OCI-LY1 (cell line): ENCODE measurements around the gene CCND1.
"Not testable (repeated sequence)": the region's sequence is repeated elsewhere in the genome, so short reads cannot be mapped to it uniquely, and the experiment has no call there.

ENCODE experiments used
- CTCF ChIP-seq: fragments of 200-600 bp; sonication (generic), shearing (Covaris generic); IDR thresholded peaks from 2 replicates; pipeline ENCODE4 v1.5.1; 2017; ENCODE audit warnings: mild to moderate bottlenecking, antibody characterized with exemption, low read length, moderate library complexity, mixed read lengths
- EZH2 ChIP-seq: fragments of 200-600 bp; sonication (generic), shearing (Covaris generic); IDR thresholded peaks from 2 replicates; pipeline ENCODE4 v1.8.0; 2017; ENCODE audit warnings: borderline replicate concordance, mixed run types, mild to moderate bottlenecking, antibody characterized with exemption, low read length, moderate library complexity, mixed read lengths

DNA sequence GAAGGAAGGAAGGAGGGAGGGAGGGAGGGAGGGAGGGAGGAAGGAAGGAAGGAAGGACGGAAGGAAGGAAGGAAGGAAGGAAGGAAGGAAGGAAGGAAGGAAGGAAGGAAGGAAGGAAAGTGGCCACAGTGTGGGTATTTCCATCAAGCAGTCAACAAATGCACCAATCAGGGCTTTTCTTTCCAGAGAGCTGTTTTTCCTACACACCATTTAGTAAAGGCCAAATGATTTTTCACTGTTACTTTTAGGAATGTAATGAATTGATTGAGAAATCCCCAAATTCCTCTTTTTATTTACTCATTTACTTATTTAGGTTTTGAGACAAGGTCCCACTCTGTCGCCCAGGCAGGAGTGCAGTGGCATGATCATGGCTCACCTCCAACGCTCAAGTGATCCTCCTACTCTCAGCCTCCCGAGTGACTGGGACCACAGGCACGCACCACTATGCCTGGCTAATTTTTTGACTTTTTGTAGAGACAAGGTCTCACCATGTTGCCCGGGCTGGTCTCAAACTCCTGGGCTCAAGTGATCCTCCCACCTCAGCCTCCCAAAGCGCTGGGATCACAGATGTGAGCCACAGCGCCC is 18.8 kb upstream of the CCND1 start:
- not testable (repeated sequence) for TF ChIP-seq CTCF, EZH2
